Suprapubic skin (tissue), 4 donors: ENCODE measurements around the gene CLSTN2. TPM values are rescaled to one million over a fixed set of nuclear protein-coding genes. Genes with fewer than 3 reads are reported as not detected.

Source experiments
- DNase-seq, 2 donors: peaks; one replicate each; pipeline ENCODE4 v3.0.0-alpha.2; 2019; ENCODE audit warnings: low spot score in 2 of 2
- H3K27ac ChIP-seq: fragments of 200-600 bp; sonication (generic); one replicate; pipeline ENCODE4 v1.5.1; 2019
- H3K27me3 ChIP-seq: fragments of 200-600 bp; sonication (generic); one replicate; pipeline ENCODE4 v1.5.1; 2019
- H3K36me3 ChIP-seq: fragments of 200-600 bp; sonication (generic); one replicate; pipeline ENCODE4 v1.5.1; 2019
- H3K4me1 ChIP-seq: fragments of 200-600 bp; sonication (generic); one replicate; pipeline ENCODE4 v1.5.1; 2019
- H3K4me3 ChIP-seq: fragments of 200-600 bp; sonication (generic); one replicate; pipeline ENCODE4 v1.5.1; 2019; ENCODE audit warnings: mild to moderate bottlenecking
- H3K9me3 ChIP-seq: fragments of 200-600 bp; sonication (generic); one replicate; pipeline ENCODE4 v1.5.1; 2019
- EP300 ChIP-seq: sonication (generic); formaldehyde crosslinking; IDR thresholded peaks from one replicate; pipeline ENCODE4 v1.6.1; 2017; ENCODE audit warnings: antibody characterized with exemption
- POLR2A ChIP-seq, 2 donors: fragments of 450-650 bp; IDR thresholded peaks; one replicate each; pipeline ENCODE4 v1.6.1; 2017; ENCODE audit warnings: antibody characterized with exemption in 2 of 2, mild to moderate bottlenecking in 2 of 2, moderate library complexity in 2 of 2
- POLR2AphosphoS5 ChIP-seq, 3 donors: sonication (generic); formaldehyde crosslinking; IDR thresholded peaks; one replicate each; pipeline ENCODE4 v1.6.1; 2017; ENCODE audit warnings: antibody characterized with exemption in 3 of 3
- WGBS: methylation state at CpG from one replicate; pipeline ENCODE4 v1.1.5; 2018; 5-methylcytosine and 5-hydroxymethylcytosine counted together
- total RNA-seq, 4 donors: library from RNA; depleted of rRNA; stranded (reverse); fragments of >200 nt; gene quantifications; one replicate each; pipeline ENCODE4 v1.1.0, GENCODE V29; 2016
- TF ChIP-seq, protein P1 (sequence below), 2 donors: fragments of 200-600 bp in 1 of 2; fragments of 450-650 bp in 1 of 2; sonication (generic) in 1 of 2; IDR thresholded peaks; one replicate each; pipeline ENCODE4 v1.5.1; 2016 to 2019; ENCODE audit warnings: antibody characterized with exemption in 2 of 2, mild to moderate bottlenecking in 1 of 2, moderate library complexity in 1 of 2

CLSTN2 gene
- total RNA-seq, 4 donors from 2014 or later, result 4.3 to 14.1 (median 7.4) TPM

DNA sequence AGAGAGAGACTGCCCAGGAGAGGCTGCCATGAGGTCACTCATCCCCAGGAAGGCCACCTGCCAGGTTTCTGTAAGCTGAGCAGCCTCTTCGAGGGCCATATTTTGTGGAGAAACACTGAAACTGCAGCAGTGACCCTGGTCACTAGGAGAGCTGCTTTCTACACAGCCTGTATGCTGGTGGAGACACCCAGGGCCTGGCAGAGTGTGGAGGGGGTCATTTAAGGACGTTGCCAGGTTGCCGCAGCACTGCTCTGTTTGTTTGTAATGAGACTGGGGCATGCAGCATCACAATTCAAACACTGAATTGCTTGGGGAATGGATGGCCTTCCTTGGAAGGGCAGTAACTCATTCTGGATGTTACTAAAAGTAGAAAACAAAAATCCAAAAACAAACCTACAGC lies 638.0 kb downstream of the CLSTN2 start:
- no peaks in the 10 kb centered on the region for H3K27me3 ChIP-seq
- no peak overlapping the region for H3K4me3 ChIP-seq
- no peaks in the 10 kb centered on the region for H3K4me1 ChIP-seq
- H3K27ac ChIP-seq, result no peak overlapping the region
- TF ChIP-seq, protein P1, sequence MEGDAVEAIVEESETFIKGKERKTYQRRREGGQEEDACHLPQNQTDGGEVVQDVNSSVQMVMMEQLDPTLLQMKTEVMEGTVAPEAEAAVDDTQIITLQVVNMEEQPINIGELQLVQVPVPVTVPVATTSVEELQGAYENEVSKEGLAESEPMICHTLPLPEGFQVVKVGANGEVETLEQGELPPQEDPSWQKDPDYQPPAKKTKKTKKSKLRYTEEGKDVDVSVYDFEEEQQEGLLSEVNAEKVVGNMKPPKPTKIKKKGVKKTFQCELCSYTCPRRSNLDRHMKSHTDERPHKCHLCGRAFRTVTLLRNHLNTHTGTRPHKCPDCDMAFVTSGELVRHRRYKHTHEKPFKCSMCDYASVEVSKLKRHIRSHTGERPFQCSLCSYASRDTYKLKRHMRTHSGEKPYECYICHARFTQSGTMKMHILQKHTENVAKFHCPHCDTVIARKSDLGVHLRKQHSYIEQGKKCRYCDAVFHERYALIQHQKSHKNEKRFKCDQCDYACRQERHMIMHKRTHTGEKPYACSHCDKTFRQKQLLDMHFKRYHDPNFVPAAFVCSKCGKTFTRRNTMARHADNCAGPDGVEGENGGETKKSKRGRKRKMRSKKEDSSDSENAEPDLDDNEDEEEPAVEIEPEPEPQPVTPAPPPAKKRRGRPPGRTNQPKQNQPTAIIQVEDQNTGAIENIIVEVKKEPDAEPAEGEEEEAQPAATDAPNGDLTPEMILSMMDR (IDR thresholded peaks at IDR 0.05), result no peak
- TF ChIP-seq POLR2A (IDR thresholded peaks at IDR 0.05) (no peak), POLR2AphosphoS5 (IDR thresholded peaks at IDR 0.05) (no peak), EP300 (no peak)
- no peak for DNase-seq
- WGBS, result 76% methylated on average over 2 of the region's 3 CpGs
- H3K9me3 ChIP-seq, result no peaks in the 10 kb centered on the region
- no peaks in the 10 kb centered on the region for H3K36me3 ChIP-seq

DNA sequence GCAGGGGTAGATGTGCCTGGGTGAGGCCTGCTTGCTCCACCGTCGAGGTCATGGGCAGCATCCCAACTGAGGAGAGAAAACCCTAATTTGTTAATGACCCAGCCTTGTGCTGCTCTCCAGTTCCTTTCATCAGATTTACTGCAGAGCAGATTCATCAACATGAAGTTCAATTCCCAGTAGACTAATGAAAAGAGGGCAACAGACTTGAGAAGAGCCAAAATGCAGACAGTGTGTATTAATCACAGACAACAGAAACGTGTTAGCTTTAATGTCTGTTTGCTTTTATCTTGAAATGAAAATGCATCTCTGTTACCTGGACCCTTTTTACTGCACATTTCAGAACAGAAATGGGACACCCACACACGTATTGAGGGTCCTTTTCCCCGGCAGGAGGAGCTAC lies 639.4 kb downstream of the CLSTN2 start:
- DNase-seq, result no peak
- Histone ChIP-seq H3K9me3 (no peaks in the 10 kb centered on the region), H3K36me3 (no peaks in the 10 kb centered on the region), H3K4me1 (no peaks in the 10 kb centered on the region), H3K27ac (no peak overlapping the region), H3K4me3 (no peak overlapping the region), H3K27me3 (no peaks in the 10 kb centered on the region)
- 70% methylated on average over 5 of the region's 5 CpGs for WGBS
- no peak for TF ChIP-seq EP300
- TF ChIP-seq POLR2A (IDR thresholded peaks at IDR 0.05), result no peak
- no peak for TF ChIP-seq POLR2AphosphoS5 (IDR thresholded peaks at IDR 0.05)
- TF ChIP-seq, protein P1 (IDR thresholded peaks at IDR 0.05), result no peak

DNA sequence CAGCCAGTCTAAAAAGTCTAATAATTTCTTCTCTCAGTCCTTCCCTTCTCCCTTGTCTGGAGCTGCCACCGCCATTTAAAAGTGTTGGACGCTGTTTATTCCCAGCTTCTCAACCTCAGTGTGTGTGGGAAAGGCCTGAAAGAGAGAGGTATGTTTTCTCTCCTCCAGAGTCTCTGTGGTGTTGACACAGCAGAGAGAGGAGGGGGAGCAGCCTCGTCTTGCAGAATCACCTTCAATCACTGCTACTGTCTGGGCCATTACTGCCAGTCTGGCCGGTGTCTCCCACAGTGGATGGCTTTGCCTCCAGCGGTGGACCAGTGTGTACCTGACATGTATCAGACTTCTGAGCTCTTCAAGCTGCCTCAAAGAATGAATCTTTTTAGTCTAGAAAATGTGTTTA lies 641.5 kb downstream of the CLSTN2 start:
- no peaks in the 10 kb centered on the region for H3K9me3 ChIP-seq
- H3K27me3 ChIP-seq, result no peaks in the 10 kb centered on the region
- no peak overlapping the region for H3K4me3 ChIP-seq
- no peak for DNase-seq
- 71% methylated on average over 5 of the region's 5 CpGs for WGBS
- TF ChIP-seq POLR2AphosphoS5 (IDR thresholded peaks at IDR 0.05), result no peak
- no peak for TF ChIP-seq POLR2A (IDR thresholded peaks at IDR 0.05)
- TF ChIP-seq EP300, result no peak
- TF ChIP-seq, protein P1 (IDR thresholded peaks at IDR 0.05), result no peak
- no peaks in the 10 kb centered on the region for H3K4me1 ChIP-seq
- H3K36me3 ChIP-seq, result no peaks in the 10 kb centered on the region
- no peak overlapping the region for H3K27ac ChIP-seq

DNA sequence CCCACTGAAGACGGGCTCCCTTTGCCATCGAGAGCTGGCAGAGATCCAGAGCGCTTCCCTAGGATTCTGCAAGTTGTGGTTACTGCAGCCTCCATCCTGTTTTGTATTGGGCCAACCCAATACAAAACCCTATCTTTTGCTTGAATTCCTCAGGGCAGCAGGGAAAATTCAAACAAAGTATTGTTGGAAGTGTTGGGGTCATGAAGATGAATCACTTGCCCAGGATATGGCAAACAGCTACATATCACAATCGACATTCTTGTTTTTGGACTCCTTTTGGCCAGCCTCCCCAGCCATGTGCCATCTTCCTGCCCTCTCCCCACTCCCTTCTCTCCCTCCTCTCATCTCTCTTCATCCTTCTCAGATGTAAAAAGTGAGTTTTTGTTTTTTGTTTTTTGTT lies 642.9 kb downstream of the CLSTN2 start:
- 82% methylated on average over 4 of the region's 4 CpGs for WGBS
- TF ChIP-seq POLR2A (IDR thresholded peaks at IDR 0.05) (no peak), EP300 (no peak), POLR2AphosphoS5 (IDR thresholded peaks at IDR 0.05) (no peak)
- TF ChIP-seq, protein P1 (IDR thresholded peaks at IDR 0.05), result no peak
- no peaks in the 10 kb centered on the region for H3K27me3 ChIP-seq
- no peak overlapping the region for H3K27ac ChIP-seq
- H3K9me3 ChIP-seq, result no peaks in the 10 kb centered on the region
- no peaks in the 10 kb centered on the region for H3K4me1 ChIP-seq
- H3K36me3 ChIP-seq, result no peaks in the 10 kb centered on the region
- no peak for DNase-seq
- no peak overlapping the region for H3K4me3 ChIP-seq

DNA sequence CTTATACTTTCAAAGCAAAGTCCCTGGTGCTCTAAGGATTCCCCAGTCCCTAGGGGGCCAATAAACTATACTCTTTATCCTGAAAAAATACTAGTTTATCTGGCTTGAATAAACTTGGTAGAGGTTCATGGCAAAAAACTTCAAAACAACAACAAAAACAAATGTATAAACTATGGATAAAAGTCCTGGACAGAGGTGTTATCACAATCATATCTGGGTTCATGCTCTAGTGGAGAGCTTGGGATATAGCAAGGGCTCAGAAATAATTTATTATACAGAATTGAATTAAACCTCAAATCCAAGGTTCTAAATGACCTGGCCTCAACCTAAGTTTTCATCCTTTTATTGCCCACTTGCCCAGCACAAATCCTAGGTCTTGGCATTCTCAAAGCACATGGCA lies 644.3 kb downstream of the CLSTN2 start:
- DNase-seq, result no peak
- TF ChIP-seq EP300 (no peak), POLR2A (IDR thresholded peaks at IDR 0.05) (no peak), POLR2AphosphoS5 (IDR thresholded peaks at IDR 0.05) (no peak)
- H3K9me3 ChIP-seq, result no peaks in the 10 kb centered on the region

DNA sequence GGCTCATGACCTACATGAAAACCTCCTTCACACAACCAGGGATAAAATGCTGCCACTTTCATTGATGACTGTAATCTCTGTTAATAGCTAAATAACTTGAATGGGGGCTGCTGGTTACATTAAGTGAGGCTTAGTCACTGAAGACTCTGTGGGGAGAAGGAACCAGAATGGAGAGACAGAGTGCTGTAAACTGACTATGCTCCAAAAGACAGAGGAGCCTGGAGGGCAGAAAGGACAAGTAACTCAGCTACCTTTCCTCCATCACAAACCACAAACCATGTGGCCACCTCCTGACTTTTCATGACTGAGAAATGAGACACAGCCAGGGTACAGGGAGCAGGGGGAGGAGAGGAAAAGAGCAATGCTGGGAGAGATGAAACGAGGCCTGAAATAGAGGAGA lies 645.8 kb downstream of the CLSTN2 start:
- Histone ChIP-seq H3K27me3 (no peaks in the 10 kb centered on the region), H3K4me3 (no peak overlapping the region), H3K27ac (no peak overlapping the region), H3K36me3 (no peaks in the 10 kb centered on the region), H3K4me1 (no peaks in the 10 kb centered on the region), H3K9me3 (no peaks in the 10 kb centered on the region)
- no peak for TF ChIP-seq POLR2A (IDR thresholded peaks at IDR 0.05)
- TF ChIP-seq, protein P1 (IDR thresholded peaks at IDR 0.05), result no peak
- TF ChIP-seq POLR2AphosphoS5 (IDR thresholded peaks at IDR 0.05), result no peak
- TF ChIP-seq EP300, result no peak
- 45% methylated on average over 1 of the region's 1 CpG for WGBS
- DNase-seq, result no peak

More for the DNA sequence above, 644.3 kb downstream of the CLSTN2 start:
- Histone ChIP-seq H3K36me3 (no peaks in the 10 kb centered on the region), H3K4me1 (no peaks in the 10 kb centered on the region), H3K27me3 (no peaks in the 10 kb centered on the region), H3K27ac (no peak overlapping the region), H3K4me3 (no peak overlapping the region)
